ENCODE data around the gene TERT.

TERT gene

DNA sequence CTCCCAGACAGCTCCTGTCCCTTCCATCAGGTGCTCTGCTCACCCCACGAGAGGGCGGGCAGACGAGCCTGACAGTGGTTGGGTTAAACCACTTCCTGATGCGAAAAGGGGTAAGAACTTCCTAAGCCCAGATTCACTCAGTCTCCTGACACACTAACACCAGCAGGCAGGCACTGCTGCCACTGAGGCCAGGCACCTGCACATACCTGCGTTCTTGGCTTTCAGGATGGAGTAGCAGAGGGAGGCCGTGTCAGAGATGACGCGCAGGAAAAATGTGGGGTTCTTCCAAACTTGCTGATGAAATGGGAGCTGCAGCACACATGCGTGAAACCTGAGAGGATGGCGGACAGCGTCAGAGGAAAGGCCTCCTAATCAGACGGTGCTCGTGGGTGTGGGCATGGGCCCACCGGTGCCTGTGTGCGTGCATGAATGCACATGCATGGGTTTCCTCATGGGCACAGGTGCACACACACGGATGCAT is 39.7 kb downstream of the TERT start:
- peak; percentile 61 for DNase-seq

DNA sequence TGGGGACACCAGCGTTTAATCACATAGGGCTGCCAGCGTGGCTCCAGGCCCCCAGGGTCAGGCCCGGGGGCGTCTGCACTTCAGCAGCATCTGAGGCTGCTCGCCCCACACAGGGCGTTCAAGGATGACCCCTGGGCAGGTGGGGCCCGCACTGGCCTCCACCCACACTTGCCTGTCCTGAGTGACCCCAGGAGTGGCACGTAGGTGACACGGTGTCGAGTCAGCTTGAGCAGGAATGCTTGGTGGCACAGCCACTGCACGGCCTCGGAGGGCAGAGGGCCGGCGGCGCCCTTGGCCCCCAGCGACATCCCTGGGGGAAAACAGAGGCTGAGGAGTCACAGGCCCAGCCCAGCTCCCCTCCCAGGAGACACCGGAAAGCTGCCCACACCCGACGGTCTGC is 40.7 kb downstream of the TERT start:
- DNase-seq: no peak

DNA sequence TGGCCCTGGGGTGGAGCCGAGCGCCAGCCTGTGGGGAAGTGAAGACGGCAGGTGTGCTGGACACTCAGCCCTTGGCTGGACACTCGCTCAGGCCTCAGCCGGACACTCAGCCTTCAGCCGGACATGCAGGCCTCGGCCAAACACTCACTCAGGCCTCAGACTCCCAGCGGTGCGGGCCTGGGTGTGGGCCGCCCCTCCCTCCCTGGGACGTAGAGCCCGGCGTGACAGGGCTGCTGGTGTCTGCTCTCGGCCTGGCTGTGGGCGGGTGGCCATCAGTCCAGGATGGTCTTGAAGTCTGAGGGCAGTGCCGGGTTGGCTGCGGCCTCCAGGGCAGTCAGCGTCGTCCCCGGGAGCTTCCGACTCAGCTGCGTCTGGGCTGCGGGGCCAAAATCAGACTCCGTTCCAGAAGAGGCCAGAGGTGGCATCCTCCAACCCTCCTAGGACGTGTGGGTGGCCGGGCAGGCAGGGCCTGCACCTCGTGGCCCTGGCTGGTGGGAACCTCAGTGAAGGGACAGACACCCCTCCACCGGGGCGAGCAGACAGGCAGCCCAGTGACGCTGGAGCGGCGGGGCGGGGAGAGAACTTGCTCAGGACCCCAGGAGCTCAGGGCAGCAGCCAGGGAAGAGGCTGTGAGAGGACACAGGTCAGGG is 41.3 kb downstream of the TERT start:
- no peak for DNase-seq

- DNase-seq: no peak
Observed at GRCh38 chr5:1252681-1253080, 42.2 kb downstream of the TERT start.

- no peak for DNase-seq
Observed at GRCh38 chr5:1251678-1252580, 42.9 kb downstream of the TERT start.

GRCh38 chr5:1249366-1250280 is 45.2 kb downstream of the TERT start:
- DNase-seq: no peak

DNA sequence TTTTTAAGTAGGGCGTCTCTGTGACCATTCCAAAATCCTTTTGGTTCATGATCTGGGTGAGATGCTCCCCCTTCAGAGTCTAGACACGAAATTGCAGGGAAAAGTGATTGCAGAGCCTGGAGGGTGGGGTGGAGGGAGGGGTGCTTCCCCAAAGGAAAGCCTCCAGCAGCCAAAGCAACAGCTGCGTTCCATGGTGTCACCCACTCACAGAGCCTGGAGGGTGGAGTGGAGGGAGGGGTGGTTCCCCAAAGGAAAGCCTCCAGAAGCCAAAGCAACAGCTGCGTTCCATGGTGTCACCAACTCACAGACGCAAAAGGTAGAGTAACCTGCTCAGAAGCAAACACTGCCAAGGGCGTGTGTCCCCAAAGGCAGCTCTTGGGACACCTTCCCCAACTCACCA is 47.1 kb downstream of the TERT start:
- no peak for DNase-seq

DNA sequence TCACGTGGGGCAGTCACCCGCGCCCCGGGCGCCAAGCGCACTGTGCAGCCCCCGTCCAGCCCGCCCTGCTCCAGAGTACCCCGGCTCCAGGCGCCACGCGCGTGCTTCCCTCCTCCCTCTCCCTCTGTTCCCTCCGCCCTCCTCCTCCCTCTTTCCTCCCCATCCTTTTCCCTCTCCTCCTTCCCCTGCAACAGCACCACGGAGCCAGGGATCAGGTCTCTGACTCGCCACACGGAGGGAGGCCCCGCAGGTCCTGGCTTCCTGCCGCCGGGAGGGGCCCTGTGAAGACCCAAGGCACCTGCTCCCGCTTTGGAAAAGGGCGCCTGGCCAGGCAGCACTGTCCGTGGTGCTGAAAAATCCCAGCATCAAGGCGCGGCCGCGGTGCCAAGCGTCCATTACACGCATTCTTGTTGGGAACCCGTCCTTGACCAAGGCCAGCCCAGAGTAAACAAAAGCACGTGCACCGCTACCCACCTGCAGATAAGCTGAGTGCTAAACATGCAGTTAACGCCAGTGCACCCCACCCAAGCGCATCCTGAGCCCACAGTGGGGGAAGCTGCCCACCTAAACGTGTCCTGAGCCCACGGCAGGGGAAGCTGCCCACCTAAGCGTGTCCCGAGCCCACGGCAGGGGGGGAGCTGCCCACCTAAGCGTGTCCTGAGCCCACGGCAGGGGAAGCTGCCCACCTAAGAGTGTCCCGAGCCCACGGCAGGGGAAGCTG is 48.0 kb downstream of the TERT start:
- DNase-seq: no peak

DNA sequence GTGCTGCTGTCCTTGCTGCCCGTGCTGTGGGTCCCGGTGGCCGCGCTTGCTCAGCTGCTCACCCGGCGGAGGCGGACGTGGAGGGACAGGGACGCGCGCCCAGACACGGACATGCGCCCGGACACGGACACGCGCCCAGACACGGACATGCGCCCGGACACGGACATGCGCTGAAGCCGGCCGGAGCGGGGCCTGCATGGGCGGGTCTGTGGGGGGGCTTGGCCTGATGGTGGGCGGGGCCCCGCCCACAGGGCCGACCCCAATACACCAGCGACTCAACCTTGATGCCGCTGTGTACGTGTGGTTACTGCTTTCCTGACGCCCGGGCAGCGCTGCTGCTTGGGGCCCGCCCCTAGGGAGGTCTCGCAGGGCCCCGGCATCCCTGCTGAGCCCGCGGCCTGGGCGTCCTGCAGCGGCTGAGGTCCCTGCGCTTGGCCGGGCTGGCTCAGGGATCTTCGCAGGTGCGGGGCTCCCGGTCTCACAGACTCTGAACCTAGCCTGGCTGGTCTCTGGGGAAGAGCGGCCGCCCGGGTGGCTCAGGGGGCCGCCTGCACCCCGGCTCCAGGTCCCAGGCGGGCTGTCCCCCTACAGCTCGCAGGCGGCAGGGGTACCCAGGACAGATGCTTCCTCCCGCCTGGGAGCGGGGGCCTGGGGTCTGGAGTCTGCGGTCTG is 48.8 kb downstream of the TERT start:
- no peak for DNase-seq

DNA sequence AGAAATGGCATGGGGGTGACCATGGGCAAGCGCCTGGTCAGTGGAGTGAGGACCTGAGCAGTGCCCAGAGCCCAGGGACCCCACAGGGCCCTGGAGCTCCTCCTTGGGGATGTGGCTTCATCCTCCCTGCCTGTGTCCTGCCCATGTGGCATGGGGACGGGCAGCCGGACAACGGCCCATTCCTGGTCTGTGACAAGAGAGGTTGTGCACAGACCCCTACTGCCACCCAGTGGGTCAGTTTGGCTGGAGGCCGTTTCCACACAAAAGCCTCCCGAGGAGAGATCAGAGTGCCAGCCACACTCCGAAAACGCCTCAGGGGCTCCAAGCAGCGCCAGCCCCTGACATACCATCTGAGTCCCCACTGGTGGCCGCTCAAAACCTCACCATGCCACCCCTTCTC is 49.9 kb downstream of the TERT start:
- no peak for DNase-seq

GRCh38 chr5:1244255-1244654 is 50.6 kb downstream of the TERT start:
- no peak for DNase-seq

GRCh38 chr5:1243487-1244130 is 51.3 kb downstream of the TERT start:
- no peak for DNase-seq

GRCh38 chr5:1242733-1243486 is 52.0 kb downstream of the TERT start:
- DNase-seq: no peak

DNA sequence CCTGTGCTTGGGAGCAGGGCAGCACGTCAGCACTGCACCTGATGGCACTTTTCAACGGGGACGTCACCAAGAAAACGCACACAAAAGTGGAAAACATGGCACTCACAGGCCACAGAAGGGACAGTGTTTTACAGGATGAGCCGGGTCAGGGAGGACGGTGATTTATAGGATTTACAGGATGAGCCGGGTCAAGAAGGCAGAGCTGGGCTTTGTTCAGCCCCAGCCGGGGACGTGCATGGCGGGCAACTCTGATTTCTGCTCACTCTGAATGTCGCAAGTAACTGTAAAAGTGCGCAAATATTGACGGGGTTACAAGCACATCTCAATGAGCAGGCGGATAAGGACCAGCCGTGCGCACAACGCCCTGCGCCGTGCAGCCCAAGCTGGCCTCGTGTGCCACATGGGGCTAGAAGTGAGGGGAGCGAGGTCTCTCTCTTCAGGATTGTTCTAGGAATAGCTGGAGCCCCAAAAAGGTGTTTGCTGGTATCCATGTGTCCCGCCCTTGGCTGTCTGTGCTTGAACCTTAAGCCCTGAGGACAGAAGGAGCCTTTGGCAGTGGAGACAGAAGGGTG is 53.3 kb downstream of the TERT start:
- DNase-seq: no peak

GRCh38 chr5:1240496-1241260 is 54.2 kb downstream of the TERT start:
- no peak for DNase-seq

- no peak for DNase-seq
Observed at GRCh38 chr5:1239505-1240251, 55.2 kb downstream of the TERT start.

- no peak for DNase-seq
Observed at GRCh38 chr5:1235838-1236237, 59.0 kb downstream of the TERT start.

GRCh38 chr5:1235379-1235778 is 59.5 kb downstream of the TERT start:
- no peak for DNase-seq

GRCh38 chr5:1232780-1233179 is 62.1 kb downstream of the TERT start:
- no peak for DNase-seq

Data from CD4-positive, alpha-beta T cell treated with Interleukin-21 for 1 hour (primary cell).